Erythroblast (primary cell): Measurements from ENCODE around the gene KCNMA1.

Experiments
- GATA1 ChIP-seq: IDR thresholded peaks from 2 replicates; pipeline ENCODE4 v1.6.1; 2011; ENCODE audit warnings: low read depth, mild to moderate bottlenecking, control low read depth, low read length, moderate library complexity
- POLR2A ChIP-seq: IDR thresholded peaks from 2 replicates; pipeline ENCODE4 v1.6.1; 2011; ENCODE audit warnings: mild to moderate bottlenecking, low read length

- no peak for TF ChIP-seq POLR2A
- no peak for TF ChIP-seq GATA1
Measured at GRCh38 chr10:77504196-77504872, 133.3 kb downstream of the KCNMA1 start.
